Measurements from ENCODE around the gene LMF1. TPM values are rescaled to one million over a fixed set of nuclear protein-coding genes. Genes with fewer than 3 reads are reported as not detected.

LMF1 gene
- total and polyA plus RNA-seq, 2 experiments from 2014 or later: 18.8 to 41.6 TPM

GRCh38 chr16:987906-988305 lies 17.1 kb upstream of the LMF1 start:
- H3K4me3 ChIP-seq: no peak overlapping the region
- no peaks in the 10 kb centered on the region for H3K4me1 ChIP-seq (ENCODE audit: low read depth)
- no peaks in the 10 kb centered on the region for H3K36me3 ChIP-seq
- H3K27me3 ChIP-seq: peaks cover 15% of the 10 kb centered on the region
- H3K27ac ChIP-seq: no peak overlapping the region
- no peak for DNase-seq (ENCODE audit: low read depth in 1 of 2, low spot score in 1 of 2)
- TF ChIP-seq CTCF (IDR thresholded peaks at IDR 0.05; ENCODE audit: low read depth, low read length): no peak
- no peaks in the 10 kb centered on the region for H3K9me3 ChIP-seq (ENCODE audit: low read depth)

- no peak overlapping the region for H3K27ac ChIP-seq
- H3K36me3 ChIP-seq: no peaks in the 10 kb centered on the region
- TF ChIP-seq CTCF (IDR thresholded peaks at IDR 0.05; ENCODE audit: low read depth, low read length): no peak
- H3K4me1 ChIP-seq (ENCODE audit: low read depth): no peaks in the 10 kb centered on the region
- no peaks in the 10 kb centered on the region for H3K9me3 ChIP-seq (ENCODE audit: low read depth)
- no peak for DNase-seq (ENCODE audit: low read depth in 1 of 2, low spot score in 1 of 2)
- no peak overlapping the region for H3K4me3 ChIP-seq
- peaks cover 23% of the 10 kb centered on the region for H3K27me3 ChIP-seq
Observed at GRCh38 chr16:986925-987582, 16.3 kb upstream of the LMF1 start.

- H3K27ac ChIP-seq: no peak overlapping the region
- no peaks in the 10 kb centered on the region for H3K9me3 ChIP-seq (ENCODE audit: low read depth)
- H3K4me3 ChIP-seq: no peak overlapping the region
- no peaks in the 10 kb centered on the region for H3K4me1 ChIP-seq (ENCODE audit: low read depth)
- H3K36me3 ChIP-seq: no peaks in the 10 kb centered on the region
- no peak for TF ChIP-seq CTCF (IDR thresholded peaks at IDR 0.05; ENCODE audit: low read depth, low read length)
- no peak for DNase-seq (ENCODE audit: low read depth in 1 of 2, low spot score in 1 of 2)
- H3K27me3 ChIP-seq: peaks cover 27% of the 10 kb centered on the region
Observed at GRCh38 chr16:986411-986810, 15.6 kb upstream of the LMF1 start.

- Histone ChIP-seq H3K4me1 (ENCODE audit: low read depth) (no peaks in the 10 kb centered on the region), H3K36me3 (no peaks in the 10 kb centered on the region), H3K9me3 (ENCODE audit: low read depth) (no peaks in the 10 kb centered on the region), H3K27me3 (peaks cover 27% of the 10 kb centered on the region), H3K27ac (no peak overlapping the region), H3K4me3 (no peak overlapping the region)
- no peak for DNase-seq (ENCODE audit: low read depth in 1 of 2, low spot score in 1 of 2)
- no peak for TF ChIP-seq CTCF (IDR thresholded peaks at IDR 0.05; ENCODE audit: low read depth, low read length)
Observed at GRCh38 chr16:985646-986400, 15.0 kb upstream of the LMF1 start.

GRCh38 chr16:984736-985636 lies 14.2 kb upstream of the LMF1 start:
- Histone ChIP-seq H3K36me3 (no peaks in the 10 kb centered on the region), H3K9me3 (ENCODE audit: low read depth) (no peaks in the 10 kb centered on the region), H3K4me1 (ENCODE audit: low read depth) (no peaks in the 10 kb centered on the region), H3K4me3 (no peak overlapping the region), H3K27ac (no peak overlapping the region), H3K27me3 (peaks cover 33% of the 10 kb centered on the region)
- TF ChIP-seq CTCF (IDR thresholded peaks at IDR 0.05; ENCODE audit: low read depth, low read length): no peak
- no peak for DNase-seq (ENCODE audit: low read depth in 1 of 2, low spot score in 1 of 2)
